ENCODE results near the gene NUP98. TPM values are rescaled to one million over a fixed set of nuclear protein-coding genes. Genes with fewer than 3 reads are reported as not detected.

NUP98 gene
- total and polyA plus RNA-seq, 2 of the 13 experiments (the other 11 are each of a cell fraction or from before 2014, with no cell fraction given): 76.6 to 85.3 TPM

DNA sequence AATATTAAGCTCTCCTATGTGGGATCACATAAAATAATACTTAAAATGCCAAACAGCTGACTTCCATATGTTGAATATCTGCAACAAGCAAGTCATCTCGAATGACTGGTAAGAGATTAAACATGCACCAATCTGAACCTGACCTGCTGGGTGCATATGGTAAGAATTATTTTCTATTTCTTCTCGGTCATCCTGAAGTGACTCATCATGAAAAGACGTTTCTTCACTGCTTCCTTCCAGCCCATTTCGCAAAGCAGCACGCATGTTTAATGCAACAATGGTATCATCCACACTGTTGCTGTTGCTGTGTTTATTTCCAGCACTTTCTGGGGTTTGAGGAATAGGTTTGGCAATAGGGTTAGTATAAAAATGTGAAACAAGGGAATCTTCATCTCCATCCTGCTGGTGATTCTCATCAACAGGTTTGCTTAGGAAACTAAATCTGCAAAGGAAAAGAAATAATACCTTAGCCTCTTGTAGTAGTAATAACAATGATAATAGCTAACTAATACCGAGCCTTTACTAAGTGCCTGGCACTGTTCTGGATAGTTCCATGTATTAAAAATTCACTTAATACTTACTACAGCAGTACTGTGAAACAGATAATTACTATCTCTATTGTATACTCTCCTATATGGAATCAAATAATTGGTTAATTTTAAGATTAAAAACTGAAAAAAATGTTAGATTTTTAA lies 74.2 kb downstream of the NUP98 start (continued):
- TF ChIP-seq, protein P1, sequence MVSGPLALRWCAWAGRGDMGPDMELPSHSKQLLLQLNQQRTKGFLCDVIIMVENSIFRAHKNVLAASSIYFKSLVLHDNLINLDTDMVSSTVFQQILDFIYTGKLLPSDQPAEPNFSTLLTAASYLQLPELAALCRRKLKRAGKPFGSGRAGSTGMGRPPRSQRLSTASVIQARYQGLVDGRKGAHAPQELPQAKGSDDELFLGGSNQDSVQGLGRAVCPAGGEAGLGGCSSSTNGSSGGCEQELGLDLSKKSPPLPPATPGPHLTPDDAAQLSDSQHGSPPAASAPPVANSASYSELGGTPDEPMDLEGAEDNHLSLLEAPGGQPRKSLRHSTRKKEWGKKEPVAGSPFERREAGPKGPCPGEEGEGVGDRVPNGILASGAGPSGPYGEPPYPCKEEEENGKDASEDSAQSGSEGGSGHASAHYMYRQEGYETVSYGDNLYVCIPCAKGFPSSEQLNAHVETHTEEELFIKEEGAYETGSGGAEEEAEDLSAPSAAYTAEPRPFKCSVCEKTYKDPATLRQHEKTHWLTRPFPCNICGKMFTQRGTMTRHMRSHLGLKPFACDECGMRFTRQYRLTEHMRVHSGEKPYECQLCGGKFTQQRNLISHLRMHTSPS (CRISPR knock-in tag; IDR thresholded peaks at IDR 0.05; ENCODE audit: low read depth): no peak
- TF ChIP-seq, protein P2, sequence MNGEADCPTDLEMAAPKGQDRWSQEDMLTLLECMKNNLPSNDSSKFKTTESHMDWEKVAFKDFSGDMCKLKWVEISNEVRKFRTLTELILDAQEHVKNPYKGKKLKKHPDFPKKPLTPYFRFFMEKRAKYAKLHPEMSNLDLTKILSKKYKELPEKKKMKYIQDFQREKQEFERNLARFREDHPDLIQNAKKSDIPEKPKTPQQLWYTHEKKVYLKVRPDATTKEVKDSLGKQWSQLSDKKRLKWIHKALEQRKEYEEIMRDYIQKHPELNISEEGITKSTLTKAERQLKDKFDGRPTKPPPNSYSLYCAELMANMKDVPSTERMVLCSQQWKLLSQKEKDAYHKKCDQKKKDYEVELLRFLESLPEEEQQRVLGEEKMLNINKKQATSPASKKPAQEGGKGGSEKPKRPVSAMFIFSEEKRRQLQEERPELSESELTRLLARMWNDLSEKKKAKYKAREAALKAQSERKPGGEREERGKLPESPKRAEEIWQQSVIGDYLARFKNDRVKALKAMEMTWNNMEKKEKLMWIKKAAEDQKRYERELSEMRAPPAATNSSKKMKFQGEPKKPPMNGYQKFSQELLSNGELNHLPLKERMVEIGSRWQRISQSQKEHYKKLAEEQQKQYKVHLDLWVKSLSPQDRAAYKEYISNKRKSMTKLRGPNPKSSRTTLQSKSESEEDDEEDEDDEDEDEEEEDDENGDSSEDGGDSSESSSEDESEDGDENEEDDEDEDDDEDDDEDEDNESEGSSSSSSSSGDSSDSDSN (CRISPR knock-in tag; IDR thresholded peaks at IDR 0.05): no peak

DNA sequence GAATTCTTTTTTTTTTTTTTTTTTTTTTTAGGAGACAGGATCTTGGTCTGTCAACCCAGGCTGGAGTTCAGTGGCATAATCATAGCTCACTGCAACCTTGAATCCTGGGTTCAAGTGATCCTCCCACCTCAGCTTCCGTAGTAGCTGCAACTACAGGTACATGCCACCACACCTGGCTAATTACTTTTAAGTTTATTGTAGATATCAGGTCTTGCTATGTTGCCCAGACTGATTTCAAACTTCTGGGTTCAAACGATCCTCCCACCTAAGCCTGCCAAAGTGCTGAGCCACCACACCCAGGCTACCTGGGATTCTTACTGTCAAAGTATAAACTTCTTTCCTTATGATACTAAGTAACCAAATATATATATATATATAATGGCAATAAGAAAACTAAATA lies 75.3 kb downstream of the NUP98 start:
- ATAC-seq (no peak), FAIRE-seq (no peak), DNase-seq (ENCODE audit: low spot score) (no peak)
- 94% methylated on average over 2 of the region's 2 CpGs for WGBS (ENCODE audit: low lambda C conversion rate)
- Histone ChIP-seq H3K79me2 (ENCODE audit: insufficient read depth, low read length) (no peaks in the 10 kb centered on the region), H3K4me3 (replicated peaks in 1 of 3; ENCODE audit: insufficient read depth in 1 of 3, low read depth in 2 of 3, low read length in 3 of 3) (no peak overlapping the region), H2AFZ (ENCODE audit: low read length) (no peak overlapping the region), H4K20me1 (ENCODE audit: insufficient read depth, low read length) (no peaks in the 10 kb centered on the region), H3K9me3 (ENCODE audit: low read length) (no peaks in the 10 kb centered on the region), H3K9ac (ENCODE audit: insufficient read depth, low read depth, low read length) (no peak overlapping the region), H3K27ac (ENCODE audit: extremely low read length, insufficient read depth, low read length) (no peak overlapping the region), H3K4me2 (ENCODE audit: low read depth, low read length) (no peak overlapping the region), H3K27me3 (ENCODE audit: control insufficient read depth in 1 of 2, insufficient read depth in 2 of 2, low read length in 2 of 2) (no peaks in the 10 kb centered on the region), H3K36me3 (replicated peaks in 1 of 2; ENCODE audit: control insufficient read depth in 1 of 2, insufficient read depth in 2 of 2, low read length in 2 of 2) (peaks cover 26 to 72% of the 10 kb centered on the region in 2 experiments), H3K4me1 (ENCODE audit: insufficient read depth, low read length) (no peaks in the 10 kb centered on the region)
- ChIA-PET CTCF (ENCODE audit: low intra/inter-chr PET ratio, low total read pairs) (no interaction called here), POLR2A (no interaction called here)
- TF ChIP-seq ZNF333 (CRISPR knock-in tag; IDR thresholded peaks at IDR 0.05; ENCODE audit: borderline replicate concordance): no peak
- TF ChIP-seq SUZ12 (IDR thresholded peaks at IDR 0.05; ENCODE audit: low read depth, low read length): no peak
- TF ChIP-seq, protein P3, sequence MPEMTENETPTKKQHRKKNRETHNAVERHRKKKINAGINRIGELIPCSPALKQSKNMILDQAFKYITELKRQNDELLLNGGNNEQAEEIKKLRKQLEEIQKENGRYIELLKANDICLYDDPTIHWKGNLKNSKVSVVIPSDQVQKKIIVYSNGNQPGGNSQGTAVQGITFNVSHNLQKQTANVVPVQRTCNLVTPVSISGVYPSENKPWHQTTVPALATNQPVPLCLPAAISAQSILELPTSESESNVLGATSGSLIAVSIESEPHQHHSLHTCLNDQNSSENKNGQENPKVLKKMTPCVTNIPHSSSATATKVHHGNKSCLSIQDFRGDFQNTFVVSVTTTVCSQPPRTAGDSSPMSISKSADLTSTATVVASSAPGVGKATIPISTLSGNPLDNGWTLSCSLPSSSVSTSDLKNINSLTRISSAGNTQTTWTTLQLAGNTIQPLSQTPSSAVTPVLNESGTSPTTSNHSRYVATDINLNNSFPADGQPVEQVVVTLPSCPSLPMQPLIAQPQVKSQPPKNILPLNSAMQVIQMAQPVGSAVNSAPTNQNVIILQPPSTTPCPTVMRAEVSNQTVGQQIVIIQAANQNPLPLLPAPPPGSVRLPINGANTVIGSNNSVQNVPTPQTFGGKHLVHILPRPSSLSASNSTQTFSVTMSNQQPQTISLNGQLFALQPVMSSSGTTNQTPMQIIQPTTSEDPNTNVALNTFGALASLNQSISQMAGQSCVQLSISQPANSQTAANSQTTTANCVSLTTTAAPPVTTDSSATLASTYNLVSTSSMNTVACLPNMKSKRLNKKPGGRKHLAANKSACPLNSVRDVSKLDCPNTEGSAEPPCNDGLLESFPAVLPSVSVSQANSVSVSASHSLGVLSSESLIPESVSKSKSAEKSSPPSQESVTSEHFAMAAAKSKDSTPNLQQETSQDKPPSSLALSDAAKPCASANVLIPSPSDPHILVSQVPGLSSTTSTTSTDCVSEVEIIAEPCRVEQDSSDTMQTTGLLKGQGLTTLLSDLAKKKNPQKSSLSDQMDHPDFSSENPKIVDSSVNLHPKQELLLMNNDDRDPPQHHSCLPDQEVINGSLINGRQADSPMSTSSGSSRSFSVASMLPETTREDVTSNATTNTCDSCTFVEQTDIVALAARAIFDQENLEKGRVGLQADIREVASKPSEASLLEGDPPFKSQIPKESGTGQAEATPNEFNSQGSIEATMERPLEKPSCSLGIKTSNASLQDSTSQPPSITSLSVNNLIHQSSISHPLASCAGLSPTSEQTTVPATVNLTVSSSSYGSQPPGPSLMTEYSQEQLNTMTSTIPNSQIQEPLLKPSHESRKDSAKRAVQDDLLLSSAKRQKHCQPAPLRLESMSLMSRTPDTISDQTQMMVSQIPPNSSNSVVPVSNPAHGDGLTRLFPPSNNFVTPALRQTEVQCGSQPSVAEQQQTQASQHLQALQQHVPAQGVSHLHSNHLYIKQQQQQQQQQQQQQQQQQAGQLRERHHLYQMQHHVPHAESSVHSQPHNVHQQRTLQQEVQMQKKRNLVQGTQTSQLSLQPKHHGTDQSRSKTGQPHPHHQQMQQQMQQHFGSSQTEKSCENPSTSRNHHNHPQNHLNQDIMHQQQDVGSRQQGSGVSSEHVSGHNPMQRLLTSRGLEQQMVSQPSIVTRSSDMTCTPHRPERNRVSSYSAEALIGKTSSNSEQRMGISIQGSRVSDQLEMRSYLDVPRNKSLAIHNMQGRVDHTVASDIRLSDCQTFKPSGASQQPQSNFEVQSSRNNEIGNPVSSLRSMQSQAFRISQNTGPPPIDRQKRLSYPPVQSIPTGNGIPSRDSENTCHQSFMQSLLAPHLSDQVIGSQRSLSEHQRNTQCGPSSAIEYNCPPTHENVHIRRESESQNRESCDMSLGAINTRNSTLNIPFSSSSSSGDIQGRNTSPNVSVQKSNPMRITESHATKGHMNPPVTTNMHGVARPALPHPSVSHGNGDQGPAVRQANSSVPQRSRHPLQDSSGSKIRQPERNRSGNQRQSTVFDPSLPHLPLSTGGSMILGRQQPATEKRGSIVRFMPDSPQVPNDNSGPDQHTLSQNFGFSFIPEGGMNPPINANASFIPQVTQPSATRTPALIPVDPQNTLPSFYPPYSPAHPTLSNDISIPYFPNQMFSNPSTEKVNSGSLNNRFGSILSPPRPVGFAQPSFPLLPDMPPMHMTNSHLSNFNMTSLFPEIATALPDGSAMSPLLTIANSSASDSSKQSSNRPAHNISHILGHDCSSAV (CRISPR knock-in tag; IDR thresholded peaks at IDR 0.05; ENCODE audit: borderline replicate concordance): no peak
- TF ChIP-seq JUND (CRISPR knock-in tag; IDR thresholded peaks at IDR 0.05): no peak
- no peak for TF ChIP-seq NR1H2 (CRISPR knock-in tag; IDR thresholded peaks at IDR 0.05; ENCODE audit: borderline replicate concordance, low read depth)
- TF ChIP-seq, protein P4, sequence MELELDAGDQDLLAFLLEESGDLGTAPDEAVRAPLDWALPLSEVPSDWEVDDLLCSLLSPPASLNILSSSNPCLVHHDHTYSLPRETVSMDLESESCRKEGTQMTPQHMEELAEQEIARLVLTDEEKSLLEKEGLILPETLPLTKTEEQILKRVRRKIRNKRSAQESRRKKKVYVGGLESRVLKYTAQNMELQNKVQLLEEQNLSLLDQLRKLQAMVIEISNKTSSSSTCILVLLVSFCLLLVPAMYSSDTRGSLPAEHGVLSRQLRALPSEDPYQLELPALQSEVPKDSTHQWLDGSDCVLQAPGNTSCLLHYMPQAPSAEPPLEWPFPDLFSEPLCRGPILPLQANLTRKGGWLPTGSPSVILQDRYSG (CRISPR knock-in tag; IDR thresholded peaks at IDR 0.05): no peak
- intact Hi-C loops (cut with micrococcal nuclease; ENCODE audit: unreplicated experiment) (no loop called here), in situ Hi-C loops (cut with HindIII; ENCODE audit: extremely low pct_ligation_motif_present, low pct_unique_long_range_greater_than_20kb) (no loop called here)
- no TSS peak for BruUV-seq (replicated peaks)
